ENCODE data around the gene MTA2.

DNA sequence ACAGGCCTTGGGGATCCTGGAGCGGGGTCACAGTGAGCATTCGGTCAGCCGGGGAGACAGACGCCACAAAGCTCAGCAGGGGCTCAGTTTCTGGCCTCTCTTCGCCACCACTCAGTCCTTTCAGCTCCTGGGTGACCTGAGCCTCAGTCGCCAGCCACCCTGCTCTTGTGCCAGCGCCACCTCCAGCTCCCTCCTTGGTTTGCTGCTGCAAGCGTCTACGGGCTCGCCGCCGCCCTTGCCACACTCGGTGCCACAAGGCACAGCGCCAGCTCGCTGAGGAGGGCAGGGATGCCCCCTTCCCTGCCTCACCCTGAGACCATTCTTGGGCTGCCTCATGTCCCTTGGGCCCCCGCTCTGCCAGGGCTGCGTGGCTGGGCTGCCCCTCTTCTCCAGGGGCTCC lies 26.5 kb downstream of the MTA2 start:
- TF ChIP-seq, protein P1, sequence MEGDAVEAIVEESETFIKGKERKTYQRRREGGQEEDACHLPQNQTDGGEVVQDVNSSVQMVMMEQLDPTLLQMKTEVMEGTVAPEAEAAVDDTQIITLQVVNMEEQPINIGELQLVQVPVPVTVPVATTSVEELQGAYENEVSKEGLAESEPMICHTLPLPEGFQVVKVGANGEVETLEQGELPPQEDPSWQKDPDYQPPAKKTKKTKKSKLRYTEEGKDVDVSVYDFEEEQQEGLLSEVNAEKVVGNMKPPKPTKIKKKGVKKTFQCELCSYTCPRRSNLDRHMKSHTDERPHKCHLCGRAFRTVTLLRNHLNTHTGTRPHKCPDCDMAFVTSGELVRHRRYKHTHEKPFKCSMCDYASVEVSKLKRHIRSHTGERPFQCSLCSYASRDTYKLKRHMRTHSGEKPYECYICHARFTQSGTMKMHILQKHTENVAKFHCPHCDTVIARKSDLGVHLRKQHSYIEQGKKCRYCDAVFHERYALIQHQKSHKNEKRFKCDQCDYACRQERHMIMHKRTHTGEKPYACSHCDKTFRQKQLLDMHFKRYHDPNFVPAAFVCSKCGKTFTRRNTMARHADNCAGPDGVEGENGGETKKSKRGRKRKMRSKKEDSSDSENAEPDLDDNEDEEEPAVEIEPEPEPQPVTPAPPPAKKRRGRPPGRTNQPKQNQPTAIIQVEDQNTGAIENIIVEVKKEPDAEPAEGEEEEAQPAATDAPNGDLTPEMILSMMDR (conservative IDR thresholded peaks at IDR 0.05; ENCODE audit: low read depth, low read length) = no peak
- TF ChIP-seq EZH2 (IDR thresholded peaks at IDR 0.05; ENCODE audit: borderline replicate concordance, low read depth, low read length, poor library complexity, severe bottlenecking) = no peak

All from A673 (cell line).